ENCODE data around the gene DHODH. TPM values are rescaled to one million over a fixed set of nuclear protein-coding genes. Genes with fewer than 3 reads are reported as not detected.
A peak's percentile ranks its signal among the peaks of the same experiment; 100 is the strongest.
"Not testable (repeated sequence)": the region's sequence is repeated elsewhere in the genome, so short reads cannot be mapped to it uniquely, and the experiment has no call there.

DHODH gene
- total and polyA plus RNA-seq, 10 donors: 3.3 to 9.9 (median 6.4) TPM

- intact Hi-C loops (cut with DNase I; ENCODE audit: low total_unique reads): no loop called here
- Histone ChIP-seq H3K27ac (no peak overlapping the region), H3K4me1 (no peaks in the 10 kb centered on the region), H3K9me3 (no peaks in the 10 kb centered on the region), H3K4me3 (no peak overlapping the region), H3K27me3 (replicated peaks in 1 of 7) (peaks cover 0 to 2% (median 0%) of the 10 kb centered on the region in 7 donors), H3K36me3 (no peaks in the 10 kb centered on the region)
- 78 to 88% (median 87%) methylated on average over 1 of the region's 1 CpG for WGBS, 5 donors
- DNase-seq: no peak
- TF ChIP-seq POLR2A (IDR thresholded peaks at IDR 0.05): no peak
- TF ChIP-seq POLR2AphosphoS5 (IDR thresholded peaks at IDR 0.05): no peak
- no peak for TF ChIP-seq CTCF (IDR thresholded peaks at IDR 0.05 in 8 of 11, conservative IDR thresholded peaks at IDR 0.05 in 3 of 11)
Observed at GRCh38 chr16:72002619-72003018, 5.9 kb upstream of the DHODH start.

- H3K9me3 ChIP-seq; DNase-seq; H3K27me3 ChIP-seq (replicated peaks in 1 of 7); intact Hi-C loops (cut with DNase I; ENCODE audit: low total_unique reads): not testable (repeated sequence)
- Histone ChIP-seq H3K4me3 (peak overlapping the region in 7 of 8 donors; percentile 66 to 99 (median 98)), H3K27ac (peak overlapping the region in 6 of 8 donors; percentile 45 to 86 (median 74)), H3K36me3 (peaks cover 0 to 16% (median 0%) of the 10 kb centered on the region in 6 donors), H3K4me1 (peaks cover 3 to 34% (median 14%) of the 10 kb centered on the region in 6 donors)
- WGBS, 5 donors: 79 to 81% (median 79%) methylated on average over 9 of the region's 9 CpGs
Observed at GRCh38 chr16:72008065-72008423, 500 bp upstream of the DHODH start.

GRCh38 chr16:72009779-72010178 lies 1.2 kb downstream of the DHODH start:
- no peak overlapping the region for H3K27ac ChIP-seq
- intact Hi-C loops (cut with DNase I; ENCODE audit: low total_unique reads): loop anchor here (5.0 kb wide), 1 partner anchor 83 kb away; the partner anchor contains the start of genes DHX38 and TXNL4B
- H3K36me3 ChIP-seq: peaks cover 0 to 30% (median 0%) of the 10 kb centered on the region in 6 donors
- no peak for TF ChIP-seq POLR2A (IDR thresholded peaks at IDR 0.05)
- TF ChIP-seq POLR2AphosphoS5 (IDR thresholded peaks at IDR 0.05): no peak
- no peak for TF ChIP-seq CTCF (IDR thresholded peaks at IDR 0.05 in 8 of 11, conservative IDR thresholded peaks at IDR 0.05 in 3 of 11)
- WGBS, 5 donors: 95 to 97% (median 96%) methylated on average over 10 of the region's 10 CpGs
- H3K4me1 ChIP-seq: peaks cover 5 to 50% (median 28%) of the 10 kb centered on the region in 6 donors
- peak overlapping the region in 1 of 8 donors; percentile 88 for H3K4me3 ChIP-seq
- no peaks in the 10 kb centered on the region for H3K9me3 ChIP-seq
- DNase-seq: no peak
- no peaks in the 10 kb centered on the region for H3K27me3 ChIP-seq (replicated peaks in 1 of 7)

GRCh38 chr16:72012607-72013006 lies 4.1 kb downstream of the DHODH start:
- TF ChIP-seq POLR2AphosphoS5 (IDR thresholded peaks at IDR 0.05) (peak in 2 of 3 donors; percentile 55 to 63), POLR2A (IDR thresholded peaks at IDR 0.05) (no peak), CTCF (IDR thresholded peaks at IDR 0.05 in 8 of 11, conservative IDR thresholded peaks at IDR 0.05 in 3 of 11) (no peak)
- 69 to 75% (median 71%) methylated on average over 6 to 9 of the region's 9 CpGs for WGBS, 5 donors
- H3K9me3 ChIP-seq: no peaks in the 10 kb centered on the region
- H3K4me1 ChIP-seq: peaks cover 5 to 50% (median 28%) of the 10 kb centered on the region in 6 donors
- peaks cover 0 to 58% (median 13%) of the 10 kb centered on the region in 6 donors for H3K36me3 ChIP-seq
- peak overlapping the region; percentile 29 to 77 (median 70) for H3K27ac ChIP-seq
- no peak overlapping the region for H3K4me3 ChIP-seq
- DNase-seq: no peak
- intact Hi-C loops (cut with DNase I; ENCODE audit: low total_unique reads): loop anchor here (5.0 kb wide), 1 partner anchor 80 kb away; the partner anchor contains the start of genes DHX38 and TXNL4B
- H3K27me3 ChIP-seq (replicated peaks in 1 of 7): no peaks in the 10 kb centered on the region
